GM21447 (cell line): ENCODE results near the gene FKBP9.
"Not testable (repeated sequence)": the region's sequence is repeated elsewhere in the genome, so short reads cannot be mapped to it uniquely, and the experiment has no call there.

Experiments used
- ATAC-seq: cut with Tn5 transposase; IDR thresholded peaks from one replicate; pipeline ENCODE4 v1.9.1; 2021; ENCODE audit not compliant: unreplicated experiment

FKBP9 gene

GRCh38 chr7:33003111-33003510 lies 45.9 kb downstream of the FKBP9 start:
- not testable (repeated sequence) for ATAC-seq

- not testable (repeated sequence) for ATAC-seq
Measured at GRCh38 chr7:33004104-33004616, 46.9 kb downstream of the FKBP9 start.

- not testable (repeated sequence) for ATAC-seq
Measured at GRCh38 chr7:33005193-33005592, 48.0 kb downstream of the FKBP9 start.

GRCh38 chr7:33005690-33006089 lies 48.5 kb downstream of the FKBP9 start:
- ATAC-seq = not testable (repeated sequence)

GRCh38 chr7:33009734-33010133 lies 52.5 kb downstream of the FKBP9 start:
- no peak for ATAC-seq

- ATAC-seq = no peak
Measured at GRCh38 chr7:33012364-33012763, 55.1 kb downstream of the FKBP9 start.

- no peak for ATAC-seq
Measured at GRCh38 chr7:33024189-33024757, 67.0 kb downstream of the FKBP9 start.

GRCh38 chr7:33035776-33036175 lies 78.5 kb downstream of the FKBP9 start:
- no peak for ATAC-seq

GRCh38 chr7:33038639-33039038 lies 81.4 kb downstream of the FKBP9 start:
- ATAC-seq = no peak

- peak; percentile 39 for ATAC-seq
Measured at GRCh38 chr7:33039257-33039902, 82.1 kb downstream of the FKBP9 start.

GRCh38 chr7:33039903-33040292 lies 82.7 kb downstream of the FKBP9 start:
- no peak for ATAC-seq

- peak; percentile 92 for ATAC-seq
Measured at GRCh38 chr7:33040803-33041516, 83.7 kb downstream of the FKBP9 start.

GRCh38 chr7:33041631-33042428 lies 84.6 kb downstream of the FKBP9 start:
- no peak for ATAC-seq

GRCh38 chr7:33043501-33044400 lies 86.5 kb downstream of the FKBP9 start:
- no peak for ATAC-seq

- no peak for ATAC-seq
Measured at GRCh38 chr7:33044401-33044718, 87.1 kb downstream of the FKBP9 start.

GRCh38 chr7:33044986-33045385 lies 87.7 kb downstream of the FKBP9 start:
- peak; percentile 31 for ATAC-seq

GRCh38 chr7:33048257-33048656 lies 91.0 kb downstream of the FKBP9 start:
- ATAC-seq = no peak

- ATAC-seq = no peak
Measured at GRCh38 chr7:33048704-33049103, 91.5 kb downstream of the FKBP9 start.

GRCh38 chr7:33050535-33051318 lies 93.5 kb downstream of the FKBP9 start:
- peak; percentile 34 for ATAC-seq

GRCh38 chr7:33053721-33054120 lies 96.5 kb downstream of the FKBP9 start:
- no peak for ATAC-seq
